A673 (cell line): Measurements from ENCODE around the gene SSBP3.

Experiments used
- CTCF ChIP-seq: fragments of 300-800, 200-600 bp; sonication (generic); conservative IDR thresholded peaks from 2 replicates; pipeline ENCODE4 v1.5.1; 2017; ENCODE audit warnings: low read depth, mild to moderate bottlenecking, antibody characterized with exemption, low read length, moderate library complexity, mixed read lengths
- EZH2 ChIP-seq: fragments of 200-600 bp; sonication (generic); IDR thresholded peaks from 2 replicates; pipeline ENCODE4 v1.6.1; 2017; ENCODE audit warnings: borderline replicate concordance, low read depth, mild to moderate bottlenecking, mixed read lengths, antibody characterized with exemption, low read length; ENCODE audit not compliant: poor library complexity, severe bottlenecking

- no peak for TF ChIP-seq CTCF
- no peak for TF ChIP-seq EZH2
Measured at GRCh38 chr1:54397090-54397591, 9.1 kb downstream of the SSBP3 start.
